ENCODE measurements around the gene MMP15.

The MMP15 gene

GRCh38 chr16:58040945-58041627, 15.5 kb downstream of the MMP15 start:
- TF ChIP-seq CTCF (IDR thresholded peaks at IDR 0.05; ENCODE audit: low read depth, low read length, missing control alignments) = no peak
- H3K4me3 ChIP-seq (replicated peaks; ENCODE audit: low read depth, low read length) = no peak overlapping the region
- no peak for DNase-seq (ENCODE audit: extremely low read depth, low read depth)

- no peak for TF ChIP-seq CTCF (IDR thresholded peaks at IDR 0.05; ENCODE audit: low read depth, low read length, missing control alignments)
- no peak for DNase-seq (ENCODE audit: extremely low read depth, low read depth)
- H3K4me3 ChIP-seq (replicated peaks; ENCODE audit: low read depth, low read length) = no peak overlapping the region
Measured at GRCh38 chr16:58041628-58041955, 16.0 kb downstream of the MMP15 start.

GRCh38 chr16:58042001-58042885, 16.7 kb downstream of the MMP15 start:
- H3K4me3 ChIP-seq (replicated peaks; ENCODE audit: low read depth, low read length) = no peak overlapping the region
- no peak for TF ChIP-seq CTCF (IDR thresholded peaks at IDR 0.05; ENCODE audit: low read depth, low read length, missing control alignments)
- no peak for DNase-seq (ENCODE audit: extremely low read depth, low read depth)

- DNase-seq (ENCODE audit: extremely low read depth, low read depth) = no peak
- no peak overlapping the region for H3K4me3 ChIP-seq (replicated peaks; ENCODE audit: low read depth, low read length)
- no peak for TF ChIP-seq CTCF (IDR thresholded peaks at IDR 0.05; ENCODE audit: low read depth, low read length, missing control alignments)
Measured at GRCh38 chr16:58042886-58043515, 17.4 kb downstream of the MMP15 start.

GRCh38 chr16:58043571-58044155, 18.1 kb downstream of the MMP15 start:
- no peak for TF ChIP-seq CTCF (IDR thresholded peaks at IDR 0.05; ENCODE audit: low read depth, low read length, missing control alignments)
- H3K4me3 ChIP-seq (replicated peaks; ENCODE audit: low read depth, low read length) = no peak overlapping the region
- no peak for DNase-seq (ENCODE audit: extremely low read depth, low read depth)

- TF ChIP-seq CTCF (IDR thresholded peaks at IDR 0.05; ENCODE audit: low read depth, low read length, missing control alignments) = no peak
- no peak for DNase-seq (ENCODE audit: extremely low read depth, low read depth)
- H3K4me3 ChIP-seq (replicated peaks; ENCODE audit: low read depth, low read length) = no peak overlapping the region
Measured at GRCh38 chr16:58044266-58045019, 18.9 kb downstream of the MMP15 start.
